Liver (tissue), 9 donors: ENCODE measurements around the gene LRFN5. TPM values are rescaled to one million over a fixed set of nuclear protein-coding genes. Genes with fewer than 3 reads are reported as not detected.

ENCODE experiments used
- DNase-seq: peaks from one replicate; pipeline ENCODE4 v3.0.0-alpha.2; 2017; ENCODE audit warnings: low spot score
- H3K27ac ChIP-seq, 2 donors: one replicate each; pipeline ENCODE4 v1.7.0; 2013; ENCODE audit warnings: inconsistent platforms in 2 of 2, low read length in 2 of 2, control low read depth in 1 of 2, low read depth in 1 of 2, mild to moderate bottlenecking in 1 of 2
- H3K27me3 ChIP-seq, 4 donors: one replicate each; pipeline versions ENCODE4 v1.6.1 to v1.7.0; 2013; ENCODE audit warnings: low read length in 3 of 4, inconsistent platforms in 1 of 4, mild to moderate bottlenecking in 1 of 4, moderate library complexity in 1 of 4; ENCODE audit not compliant: control insufficient read depth in 4 of 4, insufficient read depth in 4 of 4
- H3K36me3 ChIP-seq, 4 donors: one replicate each; pipeline versions ENCODE4 v1.6.1 to v1.7.0; 2013; ENCODE audit warnings: low read length in 3 of 4, mild to moderate bottlenecking in 3 of 4, low read depth in 1 of 4, moderate library complexity in 1 of 4; ENCODE audit not compliant: control insufficient read depth in 4 of 4, insufficient read depth in 3 of 4
- H3K4me1 ChIP-seq, 4 donors: one replicate each; pipeline versions ENCODE4 v1.6.1 to v1.7.0; 2013; ENCODE audit warnings: low read length in 3 of 4, mild to moderate bottlenecking in 3 of 4, moderate library complexity in 1 of 4; ENCODE audit not compliant: control insufficient read depth in 4 of 4, insufficient read depth in 4 of 4
- H3K4me3 ChIP-seq, 3 donors: one replicate each; pipeline versions ENCODE4 v1.6.1 to v1.7.0; 2013; ENCODE audit warnings: low read length in 3 of 3, control low read depth in 1 of 3, low read depth in 1 of 3, mild to moderate bottlenecking in 1 of 3
- H3K9ac ChIP-seq, 2 donors: one replicate each; pipeline ENCODE4 v1.7.0; 2013; ENCODE audit warnings: low read length in 2 of 2, mild to moderate bottlenecking in 2 of 2, moderate library complexity in 2 of 2, control low read depth in 1 of 2, low read depth in 1 of 2
- H3K9me3 ChIP-seq, 4 donors: one replicate each; pipeline versions ENCODE4 v1.6.1 to v1.7.0; 2013; ENCODE audit warnings: low read length in 3 of 4; ENCODE audit not compliant: control insufficient read depth in 4 of 4
- ATF3 ChIP-seq: IDR thresholded peaks from 2 replicates; pipeline ENCODE4 v1.6.1; 2016; ENCODE audit warnings: antibody characterized with exemption
- CTCF ChIP-seq: fragments of 150-350 bp; IDR thresholded peaks from 2 replicates; pipeline ENCODE4 v1.5.1; 2017; ENCODE audit warnings: improper control_type of control experiment, low read depth, low read length; ENCODE audit not compliant: missing input control
- EGR1 ChIP-seq, 2 donors: IDR thresholded peaks; 2 replicates each; pipeline ENCODE4 v1.6.1; 2016 to 2018; ENCODE audit warnings: antibody characterized with exemption in 2 of 2, low read depth in 2 of 2
- FOXA2 ChIP-seq: IDR thresholded peaks from 2 replicates; pipeline ENCODE4 v1.6.1; 2016; ENCODE audit warnings: antibody characterized with exemption
- GABPA ChIP-seq, 2 donors: IDR thresholded peaks in 1 of 2; conservative IDR thresholded peaks in 1 of 2; 2 replicates each; pipeline ENCODE4 v1.6.1; 2016; ENCODE audit warnings: antibody characterized with exemption in 2 of 2, mild to moderate bottlenecking in 1 of 2, moderate library complexity in 1 of 2
- HNF4A ChIP-seq, 2 donors: conservative IDR thresholded peaks; 2 replicates each; pipeline ENCODE4 v1.6.1; 2016; ENCODE audit warnings: antibody characterized with exemption in 2 of 2, mild to moderate bottlenecking in 2 of 2
- HNF4G ChIP-seq: IDR thresholded peaks from 2 replicates; pipeline ENCODE4 v1.6.1; 2016; ENCODE audit warnings: antibody characterized with exemption
- JUND ChIP-seq, 2 donors: IDR thresholded peaks; 2 replicates each; pipeline ENCODE4 v1.6.1; 2016; ENCODE audit warnings: antibody characterized with exemption in 2 of 2
- MAX ChIP-seq: IDR thresholded peaks from 2 replicates; pipeline ENCODE4 v1.6.1; 2016; ENCODE audit warnings: antibody characterized with exemption
- NR2F2 ChIP-seq: IDR thresholded peaks from 2 replicates; pipeline ENCODE4 v1.6.1; 2016; ENCODE audit warnings: antibody characterized with exemption
- RAD21 ChIP-seq, 2 donors: IDR thresholded peaks; 2 replicates each; pipeline ENCODE4 v1.6.1; 2016; ENCODE audit warnings: antibody characterized with exemption in 2 of 2, mild to moderate bottlenecking in 2 of 2
- REST ChIP-seq: IDR thresholded peaks from 2 replicates; pipeline ENCODE4 v1.6.1; 2016; ENCODE audit warnings: antibody characterized with exemption, mild to moderate bottlenecking
- RXRA ChIP-seq, 2 donors: IDR thresholded peaks; 2 replicates each; pipeline ENCODE4 v1.6.1; 2017 to 2018; ENCODE audit warnings: antibody characterized with exemption in 2 of 2, mild to moderate bottlenecking in 1 of 2
- SP1 ChIP-seq: IDR thresholded peaks from 2 replicates; pipeline ENCODE4 v1.6.1; 2018; ENCODE audit warnings: antibody characterized with exemption, mild to moderate bottlenecking
- TAF1 ChIP-seq: conservative IDR thresholded peaks from 2 replicates; pipeline ENCODE4 v1.6.1; 2016; ENCODE audit warnings: antibody characterized with exemption, mild to moderate bottlenecking
- ZBTB33 ChIP-seq: IDR thresholded peaks from 2 replicates; pipeline ENCODE4 v1.6.1; 2016; ENCODE audit warnings: antibody characterized with exemption
- WGBS: extraction: QIAGEN DNeasy Blood & Tissue Kit; methylation state at CpG from one replicate; pipeline ENCODE4 v1.1.7; 2013; 5-methylcytosine and 5-hydroxymethylcytosine counted together
- polyA plus RNA-seq, 2 donors: library from polyadenylated mRNA; stranded (reverse) in 1 of 2; unstranded in 1 of 2; fragments of 200-250 nt in 1 of 2; fragments of >200 nt in 1 of 2; fragmentation: Nextera tagmentation in 1 of 2; extraction: Ambion mirVana in 1 of 2; gene quantifications; one replicate each; pipeline versions ENCODE4 v1.2.1 to v1.2.3, GENCODE V29; 2013 to 2015
- total RNA-seq, 2 donors: library from RNA; depleted of rRNA; stranded (reverse); fragments of >200 nt; gene quantifications; one replicate each; pipeline ENCODE4 v1.2.3, GENCODE V29; 2014
- donor health status: healthy.
- donor health status: healthy.
- donor health status: healthy.
- donor health status: healthy.
- donor health status: healthy.

LRFN5 gene
- total and polyA plus RNA-seq, 4 donors: 0.07 to 0.23 (median 0.08) TPM; not detected in 1

GRCh38 chr14:41900644-41901043, 294.0 kb downstream of the LRFN5 start (continued):
- TF ChIP-seq GABPA (IDR thresholded peaks at IDR 0.05 in 1 of 2, conservative IDR thresholded peaks at IDR 0.05 in 1 of 2) (no peak), RXRA (IDR thresholded peaks at IDR 0.05) (no peak), HNF4G (no peak), ATF3 (no peak), EGR1 (IDR thresholded peaks at IDR 0.05; ENCODE audit: low read depth in 2 of 2) (no peak), SP1 (no peak)

- Histone ChIP-seq H3K9ac (no peak overlapping the region), H3K4me3 (no peak overlapping the region), H3K27ac (no peak overlapping the region), H3K36me3 (no peaks in the 10 kb centered on the region), H3K9me3 (no peaks in the 10 kb centered on the region), H3K4me1 (no peaks in the 10 kb centered on the region), H3K27me3 (no peaks in the 10 kb centered on the region)
- no peak for DNase-seq
- TF ChIP-seq CTCF: no peak
- no peak for TF ChIP-seq RAD21 (IDR thresholded peaks at IDR 0.05)
- no peak for TF ChIP-seq SP1
- TF ChIP-seq GABPA (IDR thresholded peaks at IDR 0.05 in 1 of 2, conservative IDR thresholded peaks at IDR 0.05 in 1 of 2): no peak
- no peak for TF ChIP-seq MAX
- no peak for TF ChIP-seq EGR1 (IDR thresholded peaks at IDR 0.05; ENCODE audit: low read depth in 2 of 2)
- no peak for TF ChIP-seq JUND (IDR thresholded peaks at IDR 0.05)
- TF ChIP-seq ATF3: no peak
- TF ChIP-seq HNF4G: no peak
- no peak for TF ChIP-seq HNF4A (conservative IDR thresholded peaks at IDR 0.05)
- no peak for TF ChIP-seq REST
- TF ChIP-seq NR2F2: no peak
- no peak for TF ChIP-seq TAF1
- TF ChIP-seq FOXA2: no peak
- TF ChIP-seq RXRA (IDR thresholded peaks at IDR 0.05): no peak
- TF ChIP-seq ZBTB33: no peak
- 54% methylated on average over 3 of the region's 3 CpGs for WGBS
These were observed 294.4 kb downstream of the LRFN5 start for GRCh38 chr14:41901089-41901488.
